PFSK-1 (cell line): ENCODE measurements around the gene HIP1.

ENCODE experiments used
- FOXP2 ChIP-seq: optimal IDR thresholded peaks from 2 replicates; pipeline ENCODE3; 2011; ENCODE audit warnings: borderline replicate concordance, control low read depth, inconsistent platforms; ENCODE audit not compliant: insufficient read depth; ENCODE audit errors: extremely low read length, extremely low read depth
- POLR2AphosphoS5 ChIP-seq: IDR thresholded peaks from 2 replicates; pipeline ENCODE4 v1.6.1; 2012; ENCODE audit warnings: low read depth, mild to moderate bottlenecking, control low read depth, low read length, moderate library complexity
- SIN3A ChIP-seq: IDR thresholded peaks from 2 replicates; pipeline ENCODE4 v1.6.1; 2012; ENCODE audit warnings: mild to moderate bottlenecking, low read length, moderate library complexity, borderline replicate concordance; ENCODE audit not compliant: insufficient read depth
- TAF1 ChIP-seq: IDR thresholded peaks from 2 replicates; pipeline ENCODE4 v1.6.1; 2012; ENCODE audit warnings: low read length, control low read depth, borderline replicate concordance; ENCODE audit not compliant: insufficient read depth
- TF ChIP-seq, protein P1 (sequence below), 2 experiments: IDR thresholded peaks; 2 replicates each; pipeline versions ENCODE4 v1.6.1 to v1.8.0; 2011 to 2012; ENCODE audit warnings: low read depth in 2 of 2, low read length in 2 of 2, control low read depth in 1 of 2, inconsistent platforms in 1 of 2, mild to moderate bottlenecking in 1 of 2, moderate library complexity in 1 of 2; ENCODE audit not compliant: insufficient read depth in 1 of 2

The HIP1 gene

DNA sequence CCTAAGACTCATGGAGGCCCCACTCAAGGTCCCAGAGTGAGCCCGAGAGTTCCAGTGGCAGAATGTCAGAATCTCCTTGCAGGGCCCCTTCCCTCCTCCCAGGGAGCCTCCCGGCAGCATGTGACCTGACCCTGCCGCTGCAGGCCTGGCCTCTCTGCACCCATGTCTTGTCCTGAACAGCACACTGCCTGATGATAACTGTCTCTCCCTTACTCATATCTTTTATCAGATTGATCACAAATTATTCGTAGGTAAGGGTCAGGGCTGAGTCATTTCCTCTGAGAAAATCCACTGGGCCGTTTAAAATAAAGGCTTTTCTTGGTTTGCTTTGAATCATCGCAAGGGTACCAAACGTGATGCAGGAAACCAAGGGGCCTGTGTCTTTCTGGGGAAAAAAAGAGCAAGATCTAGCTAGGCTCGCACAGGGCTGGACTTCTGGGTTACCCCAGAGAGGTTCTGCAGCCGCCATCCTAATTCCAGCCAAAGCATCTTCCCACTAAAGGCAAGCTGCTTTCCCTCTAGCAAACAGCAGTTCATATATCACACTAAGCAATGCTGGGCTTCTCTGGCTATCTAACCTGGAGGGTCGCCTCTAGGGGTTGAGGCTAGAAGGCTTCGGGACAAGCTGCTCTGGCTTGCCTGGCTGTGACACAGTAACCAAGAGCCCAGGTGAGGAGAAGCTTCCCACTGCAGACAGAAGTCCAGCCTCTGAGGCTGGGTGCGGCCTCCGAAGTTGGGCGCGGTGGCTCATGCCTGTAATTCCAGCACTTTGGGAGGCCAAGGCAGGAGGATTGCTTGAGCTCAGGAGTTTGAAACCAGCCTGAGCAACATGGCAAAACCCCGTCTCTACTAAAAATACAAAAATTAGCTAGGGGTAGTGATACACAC lies 141.8 kb downstream of the HIP1 start:
- no peak for TF ChIP-seq FOXP2
- TF ChIP-seq, protein P1, sequence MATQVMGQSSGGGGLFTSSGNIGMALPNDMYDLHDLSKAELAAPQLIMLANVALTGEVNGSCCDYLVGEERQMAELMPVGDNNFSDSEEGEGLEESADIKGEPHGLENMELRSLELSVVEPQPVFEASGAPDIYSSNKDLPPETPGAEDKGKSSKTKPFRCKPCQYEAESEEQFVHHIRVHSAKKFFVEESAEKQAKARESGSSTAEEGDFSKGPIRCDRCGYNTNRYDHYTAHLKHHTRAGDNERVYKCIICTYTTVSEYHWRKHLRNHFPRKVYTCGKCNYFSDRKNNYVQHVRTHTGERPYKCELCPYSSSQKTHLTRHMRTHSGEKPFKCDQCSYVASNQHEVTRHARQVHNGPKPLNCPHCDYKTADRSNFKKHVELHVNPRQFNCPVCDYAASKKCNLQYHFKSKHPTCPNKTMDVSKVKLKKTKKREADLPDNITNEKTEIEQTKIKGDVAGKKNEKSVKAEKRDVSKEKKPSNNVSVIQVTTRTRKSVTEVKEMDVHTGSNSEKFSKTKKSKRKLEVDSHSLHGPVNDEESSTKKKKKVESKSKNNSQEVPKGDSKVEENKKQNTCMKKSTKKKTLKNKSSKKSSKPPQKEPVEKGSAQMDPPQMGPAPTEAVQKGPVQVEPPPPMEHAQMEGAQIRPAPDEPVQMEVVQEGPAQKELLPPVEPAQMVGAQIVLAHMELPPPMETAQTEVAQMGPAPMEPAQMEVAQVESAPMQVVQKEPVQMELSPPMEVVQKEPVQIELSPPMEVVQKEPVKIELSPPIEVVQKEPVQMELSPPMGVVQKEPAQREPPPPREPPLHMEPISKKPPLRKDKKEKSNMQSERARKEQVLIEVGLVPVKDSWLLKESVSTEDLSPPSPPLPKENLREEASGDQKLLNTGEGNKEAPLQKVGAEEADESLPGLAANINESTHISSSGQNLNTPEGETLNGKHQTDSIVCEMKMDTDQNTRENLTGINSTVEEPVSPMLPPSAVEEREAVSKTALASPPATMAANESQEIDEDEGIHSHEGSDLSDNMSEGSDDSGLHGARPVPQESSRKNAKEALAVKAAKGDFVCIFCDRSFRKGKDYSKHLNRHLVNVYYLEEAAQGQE (IDR thresholded peaks at IDR 0.05; ENCODE audit: insufficient read depth in 1 of 2, low read depth in 2 of 2, low read length in 2 of 2), result no peak
- no peak for TF ChIP-seq POLR2AphosphoS5
- no peak for TF ChIP-seq TAF1
- no peak for TF ChIP-seq SIN3A

DNA sequence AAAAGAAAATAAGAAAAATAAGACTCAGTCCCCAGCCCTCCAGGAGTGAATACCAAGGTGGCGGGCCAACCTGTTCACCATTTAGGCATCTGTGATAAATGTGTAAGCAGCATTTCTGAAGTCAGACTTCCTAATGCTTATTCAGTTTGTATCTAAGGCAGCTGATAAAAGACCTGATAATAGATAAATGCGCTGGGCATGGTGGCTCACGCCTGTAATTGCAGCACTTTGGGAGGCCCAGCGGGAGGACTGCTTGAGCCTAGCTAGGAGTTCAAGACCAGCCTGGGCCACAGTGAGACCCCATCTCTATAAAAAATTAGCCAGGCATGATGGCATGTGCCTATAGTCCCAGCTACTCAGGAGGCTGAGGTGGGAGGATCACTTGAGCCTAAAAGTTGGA lies 143.0 kb downstream of the HIP1 start:
- TF ChIP-seq SIN3A, result no peak
- TF ChIP-seq, protein P1 (IDR thresholded peaks at IDR 0.05; ENCODE audit: insufficient read depth in 1 of 2, low read depth in 2 of 2, low read length in 2 of 2), result no peak

DNA sequence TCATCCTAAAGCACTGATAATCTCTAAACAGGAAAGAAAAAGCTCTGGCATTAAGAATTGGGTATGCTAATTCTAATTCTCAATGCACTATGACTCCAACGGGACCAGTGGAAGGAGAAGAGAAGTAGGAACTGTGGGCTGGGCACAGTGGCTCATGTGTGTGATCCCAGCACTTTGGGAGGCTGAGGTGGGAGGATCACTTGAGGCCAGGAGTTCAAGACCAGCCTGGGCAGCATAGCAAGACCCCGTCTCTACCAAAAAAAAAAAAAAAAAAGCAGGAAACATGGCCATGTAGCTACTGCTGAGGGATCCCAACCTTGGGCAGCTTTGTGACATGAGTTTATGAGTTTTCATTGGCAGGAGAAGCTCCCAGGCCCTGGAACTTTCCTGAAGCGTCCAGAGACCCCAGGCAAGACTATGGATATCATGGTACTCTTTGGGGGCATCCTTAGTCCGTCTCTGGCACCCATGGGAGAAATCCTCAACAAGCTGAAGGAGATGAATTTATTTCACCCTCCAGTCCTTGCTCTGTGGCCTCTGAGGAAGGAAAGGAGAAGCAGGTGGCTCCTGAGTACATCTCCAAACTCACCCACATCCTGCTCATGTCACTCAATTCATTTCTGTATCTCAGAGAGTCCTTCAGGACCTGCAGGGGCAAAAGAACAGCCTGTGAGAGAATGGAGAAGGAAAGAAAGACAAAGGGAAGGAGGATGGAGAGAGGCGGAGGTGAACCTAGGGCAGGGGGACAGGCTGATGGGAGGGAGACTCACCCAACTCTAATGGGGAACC lies 147.1 kb downstream of the HIP1 start:
- TF ChIP-seq, protein P1 (IDR thresholded peaks at IDR 0.05; ENCODE audit: insufficient read depth in 1 of 2, low read depth in 2 of 2, low read length in 2 of 2), result no peak
- TF ChIP-seq TAF1 (no peak), FOXP2 (no peak), SIN3A (no peak), POLR2AphosphoS5 (no peak)

DNA sequence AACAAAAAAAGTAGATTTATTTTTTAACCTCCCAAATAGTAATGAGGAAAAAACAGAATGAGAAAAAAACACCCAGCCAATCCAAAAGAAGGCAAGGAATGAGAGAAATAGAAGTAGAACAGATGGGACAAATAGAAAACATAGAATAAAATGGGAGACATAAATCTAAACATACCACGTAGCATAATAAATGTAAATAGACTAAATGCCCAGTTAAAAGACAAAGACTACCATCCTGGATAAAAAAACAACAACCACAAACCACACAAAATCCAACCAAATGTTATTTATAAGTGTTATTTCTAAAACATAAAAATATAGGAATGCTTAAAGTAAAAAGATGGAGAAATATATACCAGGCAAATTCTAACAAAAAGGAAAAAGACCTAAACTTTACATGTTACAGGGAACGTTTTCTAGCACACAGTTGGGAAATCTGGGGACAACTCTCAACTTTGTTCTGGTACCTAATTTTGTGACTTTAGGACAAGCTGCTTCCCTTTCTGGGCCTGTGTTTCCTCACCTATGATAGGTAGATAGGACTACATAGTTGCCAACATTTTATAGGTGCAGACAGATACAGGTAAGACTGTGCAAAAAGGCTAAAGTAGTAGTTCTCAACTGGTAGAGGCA lies 148.3 kb downstream of the HIP1 start:
- TF ChIP-seq FOXP2, result no peak
- no peak for TF ChIP-seq POLR2AphosphoS5
- no peak for TF ChIP-seq SIN3A
- TF ChIP-seq, protein P1 (IDR thresholded peaks at IDR 0.05; ENCODE audit: insufficient read depth in 1 of 2, low read depth in 2 of 2, low read length in 2 of 2), result no peak
- no peak for TF ChIP-seq TAF1
